ENCODE results near the gene ADAD2.

ADAD2 gene

DNA sequence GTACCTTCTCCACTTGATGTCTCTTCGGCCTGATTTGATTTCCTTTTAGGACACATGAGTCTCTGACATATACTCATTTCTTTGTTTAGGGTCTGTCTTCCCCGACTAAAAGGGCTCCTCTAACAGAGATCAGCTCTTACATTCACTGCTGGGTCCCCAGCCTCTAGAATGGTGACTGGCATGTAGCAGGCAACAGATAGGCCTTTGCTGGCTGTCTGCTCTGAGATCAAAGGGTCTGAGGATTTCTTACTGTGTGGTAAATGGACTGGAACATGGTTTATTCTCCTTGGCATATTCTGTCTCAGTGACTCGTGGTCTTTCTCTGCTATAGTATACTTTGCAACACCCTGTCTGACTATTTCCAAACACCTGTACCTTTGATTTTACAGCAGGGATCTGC, 29.2 kb upstream of the ADAD2 start:
- DNase-seq (ENCODE audit: low read depth), result no peak
- TF ChIP-seq, protein P1, sequence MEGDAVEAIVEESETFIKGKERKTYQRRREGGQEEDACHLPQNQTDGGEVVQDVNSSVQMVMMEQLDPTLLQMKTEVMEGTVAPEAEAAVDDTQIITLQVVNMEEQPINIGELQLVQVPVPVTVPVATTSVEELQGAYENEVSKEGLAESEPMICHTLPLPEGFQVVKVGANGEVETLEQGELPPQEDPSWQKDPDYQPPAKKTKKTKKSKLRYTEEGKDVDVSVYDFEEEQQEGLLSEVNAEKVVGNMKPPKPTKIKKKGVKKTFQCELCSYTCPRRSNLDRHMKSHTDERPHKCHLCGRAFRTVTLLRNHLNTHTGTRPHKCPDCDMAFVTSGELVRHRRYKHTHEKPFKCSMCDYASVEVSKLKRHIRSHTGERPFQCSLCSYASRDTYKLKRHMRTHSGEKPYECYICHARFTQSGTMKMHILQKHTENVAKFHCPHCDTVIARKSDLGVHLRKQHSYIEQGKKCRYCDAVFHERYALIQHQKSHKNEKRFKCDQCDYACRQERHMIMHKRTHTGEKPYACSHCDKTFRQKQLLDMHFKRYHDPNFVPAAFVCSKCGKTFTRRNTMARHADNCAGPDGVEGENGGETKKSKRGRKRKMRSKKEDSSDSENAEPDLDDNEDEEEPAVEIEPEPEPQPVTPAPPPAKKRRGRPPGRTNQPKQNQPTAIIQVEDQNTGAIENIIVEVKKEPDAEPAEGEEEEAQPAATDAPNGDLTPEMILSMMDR (IDR thresholded peaks at IDR 0.05; ENCODE audit: insufficient read depth, low read depth, low read length, missing control alignments), result no peak
- no peak overlapping the region for H3K4me3 ChIP-seq (ENCODE audit: low read depth, low read length)

DNA sequence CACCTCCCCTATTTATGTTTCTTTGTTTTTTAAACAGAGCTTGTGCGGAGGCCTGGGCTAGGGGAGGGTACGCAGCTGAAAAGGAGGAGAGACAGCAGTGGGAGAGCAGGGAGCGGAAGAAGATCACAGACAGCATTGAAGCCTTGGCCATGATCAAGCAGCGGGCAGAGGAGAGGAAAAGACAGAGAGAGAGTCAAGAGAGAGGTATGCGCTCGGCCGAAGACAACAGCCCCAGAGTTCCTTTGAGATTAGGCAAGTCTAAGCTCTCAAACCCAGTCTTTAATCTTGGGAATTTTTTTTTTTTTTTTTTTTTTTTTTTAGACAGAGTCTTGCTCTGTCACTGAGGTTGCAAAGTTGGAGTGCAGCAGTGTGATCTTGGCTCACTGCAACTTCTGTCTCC, 25.2 kb upstream of the ADAD2 start:
- TF ChIP-seq, protein P1 (IDR thresholded peaks at IDR 0.05; ENCODE audit: insufficient read depth, low read depth, low read length, missing control alignments), result no peak
- H3K4me3 ChIP-seq (ENCODE audit: low read depth, low read length), result no peak overlapping the region
- no peak for DNase-seq (ENCODE audit: low read depth)

DNA sequence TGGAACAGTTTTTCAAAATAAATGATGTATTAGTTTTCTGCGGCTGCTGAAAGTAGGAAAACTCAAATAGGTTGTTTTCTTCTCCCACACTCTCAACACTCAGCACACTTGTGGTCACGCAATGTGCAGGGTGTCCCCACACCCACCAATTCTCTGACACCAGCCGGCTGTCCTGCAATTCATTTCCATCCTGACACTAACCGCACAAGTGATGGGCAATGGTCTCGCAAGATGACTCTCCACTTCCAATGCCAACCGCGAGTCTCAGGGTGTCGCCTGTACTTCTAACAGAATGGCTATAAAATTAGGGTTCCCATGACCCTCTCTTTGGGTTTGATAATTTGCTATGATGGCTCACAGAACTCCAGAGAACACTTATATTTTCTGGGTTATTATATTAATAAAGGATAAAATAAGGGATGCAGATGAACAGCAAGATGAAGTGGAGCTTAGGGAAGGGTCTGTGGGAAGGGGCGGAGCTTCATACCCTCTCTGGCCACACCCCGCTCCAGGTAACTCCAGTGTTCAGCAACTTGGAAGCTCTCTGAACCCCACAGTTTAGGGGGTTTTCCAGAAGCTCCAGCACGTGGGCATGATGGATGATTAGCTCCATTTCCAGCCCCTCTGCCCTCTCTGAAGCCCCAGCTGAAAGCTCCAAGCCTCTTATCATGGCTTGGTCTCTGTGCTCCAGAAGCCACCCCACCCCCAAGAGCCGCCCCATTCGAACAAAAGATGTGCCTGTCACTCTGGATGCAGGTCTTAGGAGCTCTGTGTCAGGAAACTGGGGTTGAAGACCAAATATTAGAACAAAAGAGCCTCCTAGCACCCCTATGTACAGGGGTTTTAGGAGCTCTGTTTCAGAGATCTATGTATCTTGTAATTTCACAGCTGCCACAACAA, 23.9 kb upstream of the ADAD2 start:
- TF ChIP-seq, protein P1 (IDR thresholded peaks at IDR 0.05; ENCODE audit: insufficient read depth, low read depth, low read length, missing control alignments), result no peak
- peak; percentile 79 for DNase-seq (ENCODE audit: low read depth)
- H3K4me3 ChIP-seq (ENCODE audit: low read depth, low read length), result no peak overlapping the region

DNA sequence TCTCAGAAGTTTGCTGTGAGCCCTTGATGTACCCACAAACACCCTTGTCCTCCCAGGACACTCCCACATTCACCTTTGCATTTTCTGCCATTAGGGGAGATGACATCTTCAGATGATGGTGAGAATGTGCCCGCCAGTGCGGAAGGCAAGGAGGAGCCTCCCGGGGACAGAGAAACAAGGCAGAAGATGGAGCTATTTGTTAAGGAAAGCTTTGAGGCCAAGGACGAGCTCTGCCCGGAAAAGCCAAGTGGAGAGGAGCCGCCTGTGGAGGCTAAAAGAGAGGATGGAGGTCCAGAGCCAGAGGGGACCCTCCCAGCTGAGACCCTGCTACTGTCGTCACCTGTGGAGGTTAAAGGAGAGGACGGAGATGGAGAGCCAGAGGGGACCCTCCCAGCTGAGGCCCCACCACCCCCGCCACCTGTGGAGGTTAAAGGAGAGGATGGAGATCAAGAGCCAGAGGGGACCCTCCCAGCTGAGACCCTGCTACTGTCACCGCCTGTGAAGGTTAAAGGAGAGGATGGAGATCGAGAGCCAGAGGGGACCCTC, 21.1 kb upstream of the ADAD2 start:
- TF ChIP-seq, protein P1 (IDR thresholded peaks at IDR 0.05; ENCODE audit: insufficient read depth, low read depth, low read length, missing control alignments), result no peak
- no peak for DNase-seq (ENCODE audit: low read depth)
- no peak overlapping the region for H3K4me3 ChIP-seq (ENCODE audit: low read depth, low read length)

DNA sequence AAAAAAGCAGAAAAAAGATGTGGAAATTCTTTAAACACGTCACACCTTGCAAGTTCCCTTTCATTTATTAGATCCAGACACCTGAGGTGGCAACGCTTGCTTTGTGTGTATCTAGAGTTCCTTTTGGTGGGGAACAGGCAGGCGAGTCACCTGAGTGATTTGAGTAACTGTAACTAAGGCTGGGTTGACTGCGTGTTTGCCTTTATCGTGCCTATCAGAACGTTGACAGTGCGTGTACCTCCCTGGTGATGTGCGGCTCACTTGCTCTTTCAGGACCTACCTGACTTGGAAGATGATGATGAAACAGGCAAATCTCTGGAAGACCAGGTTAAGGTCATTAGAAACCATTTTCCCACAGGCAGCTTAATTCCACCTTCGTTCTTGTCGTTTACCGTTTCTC, 16.6 kb upstream of the ADAD2 start:
- TF ChIP-seq, protein P1 (IDR thresholded peaks at IDR 0.05; ENCODE audit: insufficient read depth, low read depth, low read length, missing control alignments), result no peak
- no peak for DNase-seq (ENCODE audit: low read depth)
- H3K4me3 ChIP-seq (ENCODE audit: low read depth, low read length), result no peak overlapping the region

DNA sequence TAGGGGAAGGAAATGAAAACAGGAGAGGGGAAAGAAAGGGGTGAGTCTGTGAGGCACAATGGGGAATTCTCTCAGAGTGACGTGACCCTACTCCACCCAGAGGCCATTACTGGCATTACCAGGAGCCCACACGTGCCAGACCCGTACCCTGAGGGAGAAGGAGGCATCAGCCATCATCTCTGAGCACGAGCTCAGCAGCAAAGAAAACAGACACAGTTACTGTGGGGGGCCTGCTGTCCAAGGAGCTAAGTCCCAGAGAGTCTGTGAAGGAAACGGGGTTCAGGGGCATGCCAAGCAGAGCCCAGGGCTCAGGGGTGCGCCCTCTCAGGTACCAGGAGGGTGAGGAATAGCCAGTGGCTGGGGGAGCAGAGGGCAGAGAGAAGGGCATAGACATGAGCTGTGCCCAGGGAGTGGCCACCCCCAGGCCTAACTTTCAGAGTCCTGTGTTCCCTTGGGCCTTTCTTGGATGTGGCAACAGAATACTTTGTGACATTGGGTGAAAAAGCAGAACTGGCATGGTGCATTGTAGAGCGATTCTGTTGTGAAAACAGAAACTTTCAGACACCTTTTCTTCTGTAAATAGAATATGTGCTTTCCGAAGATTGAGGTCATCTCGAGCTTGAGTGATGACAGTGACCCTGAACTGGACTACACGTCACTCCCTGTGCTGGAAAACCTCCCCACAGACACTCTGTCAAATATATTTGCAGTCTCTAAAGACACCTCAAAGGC, 15.4 kb upstream of the ADAD2 start:
- TF ChIP-seq, protein P1 (IDR thresholded peaks at IDR 0.05; ENCODE audit: insufficient read depth, low read depth, low read length, missing control alignments), result peak; percentile 67
- no peak overlapping the region for H3K4me3 ChIP-seq (ENCODE audit: low read depth, low read length)
- peak; percentile 69 for DNase-seq (ENCODE audit: low read depth)

Data from GM12865 (cell line).